Esophagus squamous epithelium (tissue), 5 donors: ENCODE measurements around the gene GGCX. TPM values are rescaled to one million over a fixed set of nuclear protein-coding genes. Genes with fewer than 3 reads are reported as not detected.

Source experiments
- DNase-seq: peaks from one replicate; lab custom pipeline; 2025; lab: John Stamatoyannopoulos, UW
- H3K27ac ChIP-seq, 4 donors: fragments of 200-600 bp; sonication (generic); one replicate each; pipeline ENCODE4 v1.5.1; 2016 to 2019; ENCODE audit warnings: mild to moderate bottlenecking in 1 of 4
- H3K27me3 ChIP-seq, 4 donors: fragments of 200-600 bp; sonication (generic); 1 replicate in 3 of 4; 2 replicates in 1 of 4; pipeline versions ENCODE4 v1.5.1 to v1.6.0; 2017 to 2021; ENCODE audit warnings: antibody characterized with exemption in 1 of 4
- H3K36me3 ChIP-seq, 3 donors: fragments of 200-600 bp; sonication (generic); one replicate each; pipeline ENCODE4 v1.5.1; 2016 to 2019
- H3K4me1 ChIP-seq, 3 donors: fragments of 200-600 bp; sonication (generic); one replicate each; pipeline ENCODE4 v1.5.1; 2017 to 2019
- H3K4me3 ChIP-seq, 4 donors: fragments of 200-600 bp; sonication (generic); 1 replicate in 3 of 4; 2 replicates in 1 of 4; pipeline ENCODE4 v1.5.1; 2016 to 2019; ENCODE audit warnings: mild to moderate bottlenecking in 2 of 4, moderate library complexity in 1 of 4
- H3K9me3 ChIP-seq, 3 donors: fragments of 200-600 bp; sonication (generic); one replicate each; pipeline ENCODE4 v1.5.1; 2016 to 2019
- CTCF ChIP-seq, 6 experiments: fragments of 450-650 bp in 4 of 6; fragments of 200-600 bp in 2 of 6; sonication (generic) in 2 of 6; IDR thresholded peaks; one replicate each; pipeline ENCODE4 v1.5.1; 2016 to 2019; ENCODE audit warnings: antibody characterized with exemption in 6 of 6, mild to moderate bottlenecking in 4 of 6, moderate library complexity in 4 of 6
- POLR2A ChIP-seq, 4 donors: fragments of 450-650 bp; IDR thresholded peaks; one replicate each; pipeline ENCODE4 v1.6.1; 2017; ENCODE audit warnings: antibody characterized with exemption in 4 of 4, mild to moderate bottlenecking in 4 of 4, moderate library complexity in 3 of 4
- WGBS, 2 donors: methylation state at CpG; one replicate each; pipeline ENCODE4 v1.1.5; 2018; 5-methylcytosine and 5-hydroxymethylcytosine counted together
- intact Hi-C: fragments of 100-400 bp; cut with DNase I; formaldehyde crosslinking; loops from one replicate; pipeline ENCODE4 v1.15.0; 2022
- total RNA-seq, 4 donors: library from RNA; depleted of rRNA; stranded (reverse); fragments of >200 nt; gene quantifications; one replicate each; pipeline ENCODE4 v1.1.0, GENCODE V29; 2016
- donor health status: DM: yes; HTN: yes; CAD: no.

The GGCX gene
- total RNA-seq, 4 donors from 2014 or later, result 19.7 to 27.5 (median 23.3) TPM

- Histone ChIP-seq H3K36me3 (no peaks in the 10 kb centered on the region), H3K27me3 (no peaks in the 10 kb centered on the region), H3K9me3 (no peaks in the 10 kb centered on the region), H3K4me1 (peaks cover 0 to 33% (median 8%) of the 10 kb centered on the region in 3 donors), H3K4me3 (no peak overlapping the region), H3K27ac (no peak overlapping the region)
- WGBS, 2 donors, result 63 to 78% methylated on average over 3 of the region's 3 CpGs
- TF ChIP-seq POLR2A (IDR thresholded peaks at IDR 0.05), result no peak
- no peak for TF ChIP-seq CTCF (IDR thresholded peaks at IDR 0.05)
- no peak for DNase-seq
- intact Hi-C loops, result no loop called here
Measured at GRCh38 chr2:85534881-85535280, 26.4 kb downstream of the GGCX start.

GRCh38 chr2:85534099-85534498 is 27.2 kb downstream of the GGCX start:
- Histone ChIP-seq H3K4me1 (peaks cover 0 to 33% (median 8%) of the 10 kb centered on the region in 3 donors), H3K36me3 (no peaks in the 10 kb centered on the region), H3K27me3 (no peaks in the 10 kb centered on the region), H3K9me3 (no peaks in the 10 kb centered on the region), H3K27ac (no peak overlapping the region), H3K4me3 (no peak overlapping the region)
- WGBS, 2 donors, result 53 to 61% methylated on average over 3 of the region's 3 CpGs
- no peak for TF ChIP-seq CTCF (IDR thresholded peaks at IDR 0.05)
- no peak for TF ChIP-seq POLR2A (IDR thresholded peaks at IDR 0.05)
- intact Hi-C loops, result no loop called here
- no peak for DNase-seq

- Histone ChIP-seq H3K9me3 (no peaks in the 10 kb centered on the region), H3K27ac (no peak overlapping the region), H3K27me3 (no peaks in the 10 kb centered on the region), H3K36me3 (no peaks in the 10 kb centered on the region), H3K4me1 (peaks cover 0 to 19% (median 0%) of the 10 kb centered on the region in 3 donors), H3K4me3 (no peak overlapping the region)
- TF ChIP-seq POLR2A (IDR thresholded peaks at IDR 0.05) (no peak), CTCF (IDR thresholded peaks at IDR 0.05) (no peak)
- 21 to 39% methylated on average over 2 of the region's 2 CpGs for WGBS, 2 donors
- intact Hi-C loops, result no loop called here
- DNase-seq, result no peak
Measured at GRCh38 chr2:85531589-85531988, 29.7 kb downstream of the GGCX start.

- Histone ChIP-seq H3K4me1 (peaks cover 0 to 17% (median 4%) of the 10 kb centered on the region in 3 donors), H3K27ac (no peak overlapping the region), H3K36me3 (no peaks in the 10 kb centered on the region), H3K4me3 (no peak overlapping the region), H3K27me3 (no peaks in the 10 kb centered on the region), H3K9me3 (no peaks in the 10 kb centered on the region)
- intact Hi-C loops, result no loop called here
- TF ChIP-seq CTCF (IDR thresholded peaks at IDR 0.05) (no peak), POLR2A (IDR thresholded peaks at IDR 0.05) (no peak)
- DNase-seq, result no peak
- WGBS, 2 donors, result 90 to 100% methylated on average over 1 of the region's 1 CpG
Measured at GRCh38 chr2:85529809-85530208, 31.5 kb downstream of the GGCX start.

- no peak for DNase-seq
- no peak overlapping the region for H3K4me3 ChIP-seq
- intact Hi-C loops, result no loop called here
Measured at GRCh38 chr2:85528355-85528754, 32.9 kb downstream of the GGCX start.

More at GRCh38 chr2:85528355-85528754, 32.9 kb downstream of the GGCX start:
- WGBS, 2 donors, result 96 to 100% methylated on average over 2 of the region's 2 CpGs
- H3K4me1 ChIP-seq, result peaks cover 0 to 32% (median 7%) of the 10 kb centered on the region in 3 donors
- no peak overlapping the region for H3K27ac ChIP-seq
- no peaks in the 10 kb centered on the region for H3K9me3 ChIP-seq
- H3K27me3 ChIP-seq, result no peaks in the 10 kb centered on the region
- TF ChIP-seq POLR2A (IDR thresholded peaks at IDR 0.05) (no peak), CTCF (IDR thresholded peaks at IDR 0.05) (no peak)
- no peaks in the 10 kb centered on the region for H3K36me3 ChIP-seq
